CD4-positive, alpha-beta memory T cell (primary cell): ENCODE results near the gene ARHGAP31. TPM values are rescaled to one million over a fixed set of nuclear protein-coding genes. Genes with fewer than 3 reads are reported as not detected.

Source experiments
- CTCF ChIA-PET: fragments of 350-600 bp; sonication (Branson Sonifier 250); formaldehyde crosslinking; loops from one replicate; lab custom pipeline; 2021; ENCODE audit warnings: inconsistent platforms; ENCODE audit not compliant: partially characterized antibody; lab: Charles Lee
- POLR2A ChIA-PET: fragments of 350-600 bp; sonication (Branson Sonifier 250); formaldehyde crosslinking; loops from one replicate; lab custom pipeline; 2021; ENCODE audit not compliant: partially characterized antibody; lab: Charles Lee
- DNase-seq, 5 donors: peaks; one replicate each; pipeline versions ENCODE4 v3.0.0 to v3.0.0-alpha.2; 2020 to 2022; ENCODE audit warnings: mixed read lengths in 1 of 5
- H3K27ac ChIP-seq: one replicate; pipeline ENCODE4 v1.7.0; 2013; ENCODE audit warnings: low read depth, low read length
- H3K27me3 ChIP-seq: 2 replicates; pipeline ENCODE4 v1.7.0; 2013; ENCODE audit warnings: mild to moderate bottlenecking, low read length, moderate library complexity; ENCODE audit not compliant: insufficient read depth
- H3K36me3 ChIP-seq: 2 replicates; pipeline ENCODE4 v1.7.0; 2013; ENCODE audit warnings: mild to moderate bottlenecking, low read length, moderate library complexity; ENCODE audit not compliant: insufficient read depth
- H3K4me1 ChIP-seq: 2 replicates; pipeline ENCODE4 v1.7.0; 2013; ENCODE audit warnings: mild to moderate bottlenecking, low read length, moderate library complexity; ENCODE audit not compliant: insufficient read depth
- H3K4me3 ChIP-seq, 2 donors: one replicate each; pipeline ENCODE4 v1.7.0; 2013; ENCODE audit warnings: low read length in 2 of 2, mild to moderate bottlenecking in 1 of 2
- H3K9me3 ChIP-seq, 2 donors: one replicate each; pipeline ENCODE4 v1.7.0; 2013; ENCODE audit warnings: low read length in 2 of 2, control low read depth in 1 of 2; ENCODE audit not compliant: control insufficient read depth in 1 of 2
- H3K27ac Mint-ChIP-seq, 7 donors: one replicate each; pipeline ENCODE4 v1.8.0; 2020 to 2021; ENCODE audit warnings: mixed read lengths in 7 of 7, mild to moderate bottlenecking in 6 of 7, inconsistent platforms in 3 of 7, moderate library complexity in 3 of 7
- H3K27me3 Mint-ChIP-seq, 2 donors: one replicate each; pipeline ENCODE4 v1.8.0; 2020 to 2021; ENCODE audit warnings: mixed read lengths in 2 of 2
- H3K36me3 Mint-ChIP-seq, 2 donors: one replicate each; pipeline ENCODE4 v1.8.0; 2020 to 2021; ENCODE audit warnings: mixed read lengths in 2 of 2, inconsistent platforms in 1 of 2, mild to moderate bottlenecking in 1 of 2
- H3K4me1 Mint-ChIP-seq, 4 donors: one replicate each; pipeline ENCODE4 v1.8.0; 2020 to 2021; ENCODE audit warnings: mixed read lengths in 4 of 4, mild to moderate bottlenecking in 1 of 4
- H3K4me3 Mint-ChIP-seq, 8 donors: one replicate each; pipeline ENCODE4 v1.8.0; 2020 to 2021; ENCODE audit warnings: mixed read lengths in 8 of 8, mild to moderate bottlenecking in 7 of 8, moderate library complexity in 6 of 8, inconsistent platforms in 3 of 8
- H3K9me3 Mint-ChIP-seq, 8 donors: one replicate each; pipeline ENCODE4 v1.8.0; 2020 to 2021; ENCODE audit warnings: mixed read lengths in 8 of 8, mild to moderate bottlenecking in 5 of 8, inconsistent platforms in 3 of 8, moderate library complexity in 1 of 8
- intact Hi-C: fragments of 100-400 bp; cut with micrococcal nuclease; formaldehyde crosslinking; loops from one replicate; pipeline ENCODE4 v1.15.1; 2023
- polyA plus RNA-seq, 2 donors: library from polyadenylated mRNA; unstranded; fragments of 300-500 nt; fragmentation: Illumina TruSeq; gene quantifications; one replicate each; pipeline ENCODE4 v1.2.3, GENCODE V29; 2021
- total RNA-seq, 2 experiments: library from RNA; stranded (reverse); gene quantifications; one replicate each; pipeline ENCODE4 v1.2.3, GENCODE V29; 2021

Gene ARHGAP31
- total and polyA plus RNA-seq, 4 experiments from 2014 or later = 1.2 to 6.2 (median 5.1) TPM

GRCh38 chr3:119468041-119468440 is 173.9 kb downstream of the ARHGAP31 start:
- Mint-ChIP-seq H3K27me3 (peaks cover 0 to 2% of the 10 kb centered on the region in 2 donors), H3K4me1 (peaks cover 30 to 49% (median 38%) of the 10 kb centered on the region in 4 donors), H3K9me3 (peaks cover 0 to 5% (median 0%) of the 10 kb centered on the region in 8 donors), H3K4me3 (peak overlapping the region; percentile 92 to 98 (median 97)), H3K27ac (peak overlapping the region; percentile 79 to 96 (median 91)), H3K36me3 (peaks cover 13 to 37% of the 10 kb centered on the region in 2 donors)
- Histone ChIP-seq H3K27ac (peak overlapping the region; percentile 92), H3K9me3 (no peaks in the 10 kb centered on the region), H3K4me1 (peaks cover 30% of the 10 kb centered on the region), H3K4me3 (peak overlapping the region in 1 of 2 donors; percentile 84), H3K27me3 (no peaks in the 10 kb centered on the region), H3K36me3 (peaks cover 11% of the 10 kb centered on the region)
- DNase-seq = no peak
- intact Hi-C loops = loop anchor here (1.0 to 10.0 kb wide), 2 partner anchors 175 to 877 kb away; partner anchors contain the start of gene LRRC58
- ChIA-PET POLR2A (interaction anchor here (1.0 to 11.5 kb wide), 3 partner anchors 11 to 227 kb away, joined by 3 to 204 read pairs (median 3); partner anchors contain the start of genes B4GALT4 and TIMMDC1), CTCF (interaction anchor here (1.0 to 1.9 kb wide), 2 partner anchors 9 to 30 kb away, joined by 3 to 6 read pairs; partner anchors contain the start of gene TIMMDC1)

GRCh38 chr3:119469418-119470189 is 175.4 kb downstream of the ARHGAP31 start:
- intact Hi-C loops = loop anchor here (1.0 to 10.0 kb wide), 3 partner anchors 29 to 875 kb away; partner anchors contain the start of genes LRRC58 and TIMMDC1
- H3K4me1 Mint-ChIP-seq = peaks cover 19 to 33% (median 28%) of the 10 kb centered on the region in 4 donors
- Histone ChIP-seq H3K27ac (peak overlapping the region; percentile 92), H3K27me3 (no peaks in the 10 kb centered on the region), H3K9me3 (no peaks in the 10 kb centered on the region), H3K4me1 (peaks cover 24% of the 10 kb centered on the region), H3K4me3 (peak overlapping the region; percentile 70 to 84), H3K36me3 (peaks cover 16% of the 10 kb centered on the region)
- H3K4me3 Mint-ChIP-seq = peak overlapping the region; percentile 92 to 98 (median 97)
- H3K27ac Mint-ChIP-seq = peak overlapping the region; percentile 79 to 97 (median 93)
- ChIA-PET POLR2A (interaction anchor here (1.0 to 11.5 kb wide), 10 partner anchors 8 to 625 kb away, joined by 3 to 204 read pairs (median 4); partner anchors contain the start of genes ARHGAP31, COX17, GSK3B and TIMMDC1), CTCF (interaction anchor here (1.1 to 2.1 kb wide), 5 partner anchors 10 to 229 kb away, joined by 3 to 6 read pairs (median 6); partner anchors contain the start of genes B4GALT4 and TIMMDC1)
- H3K9me3 Mint-ChIP-seq = peaks cover 0 to 1% (median 0%) of the 10 kb centered on the region in 8 donors
- no peaks in the 10 kb centered on the region for H3K27me3 Mint-ChIP-seq
- H3K36me3 Mint-ChIP-seq = peaks cover 13 to 30% of the 10 kb centered on the region in 2 donors
- peak in 3 of 5 donors; percentile 5 to 21 (median 15) for DNase-seq

Other genes starting within 250 kb of the ARHGAP31 start
- gene TEX55, start 148.2 kb upstream of the ARHGAP31 start, total RNA-seq = not detected
- gene TEX55, start 148.2 kb upstream of the ARHGAP31 start, polyA plus RNA-seq = not detected
- not detected for gene UPK1B, start 120.8 kb upstream of the ARHGAP31 start, total RNA-seq
- not detected for gene UPK1B, start 120.8 kb upstream of the ARHGAP31 start, polyA plus RNA-seq
- 10 to 100 TPM; 15.9 to 18.1 TPM for gene B4GALT4, start 53.5 kb upstream of the ARHGAP31 start, total RNA-seq
- gene B4GALT4, start 53.5 kb upstream of the ARHGAP31 start, polyA plus RNA-seq = 1 to 10 TPM; 5.9 to 8.6 TPM
- gene TMEM39A, start 169.2 kb downstream of the ARHGAP31 start, total RNA-seq = 10 to 100 TPM; 46.1 to 47.4 TPM
- gene TMEM39A, start 169.2 kb downstream of the ARHGAP31 start, polyA plus RNA-seq = 10 to 100 TPM in 1 of 2 donors, 1 to 10 TPM in 1; 9.2 to 18.6 TPM
- gene POGLUT1, start 174.6 kb downstream of the ARHGAP31 start, total RNA-seq = 10 to 100 TPM; 39.5 to 40.2 TPM
- 10 to 100 TPM; 37.6 to 51.1 TPM for gene POGLUT1, start 174.6 kb downstream of the ARHGAP31 start, polyA plus RNA-seq
- 10 to 100 TPM; 72.3 to 80.9 TPM for gene TIMMDC1, start 204.2 kb downstream of the ARHGAP31 start, total RNA-seq
- gene TIMMDC1, start 204.2 kb downstream of the ARHGAP31 start, polyA plus RNA-seq = 10 to 100 TPM; 72.2 to 75.2 TPM